HEK293T (cell line): ENCODE data around the gene PDZD7.

ENCODE experiments used
- ARNT ChIP-seq: fragments of 450-650 bp; IDR thresholded peaks from 2 replicates; pipeline ENCODE4 v1.6.1; 2017; ENCODE audit warnings: mild to moderate bottlenecking
- BHLHE40 ChIP-seq: fragments of 450-650 bp; IDR thresholded peaks from 2 replicates; pipeline ENCODE4 v1.6.1; 2016; ENCODE audit warnings: mild to moderate bottlenecking, moderate library complexity, borderline replicate concordance
- FOXA1 ChIP-seq: fragments of 450-650 bp; IDR thresholded peaks from 2 replicates; pipeline ENCODE4 v1.6.1; 2016; ENCODE audit warnings: mild to moderate bottlenecking
- FOXK2 ChIP-seq: fragments of 450-650 bp; IDR thresholded peaks from 2 replicates; pipeline ENCODE4 v1.6.1; 2016; ENCODE audit warnings: mild to moderate bottlenecking
- FOXM1 ChIP-seq: fragments of 450-650 bp; IDR thresholded peaks from 2 replicates; pipeline ENCODE4 v1.6.1; 2017; ENCODE audit warnings: mild to moderate bottlenecking, borderline replicate concordance
- HDGF ChIP-seq: fragments of 450-650 bp; IDR thresholded peaks from 2 replicates; pipeline ENCODE4 v1.6.1; 2017; ENCODE audit warnings: antibody characterized with exemption, borderline replicate concordance
- LEF1 ChIP-seq: fragments of 450-650 bp; IDR thresholded peaks from 2 replicates; pipeline ENCODE4 v1.6.1; 2017; ENCODE audit warnings: mild to moderate bottlenecking, borderline replicate concordance
- NFRKB ChIP-seq: fragments of 450-650 bp; IDR thresholded peaks from 2 replicates; pipeline ENCODE4 v1.6.1; 2016; ENCODE audit warnings: mild to moderate bottlenecking, moderate library complexity
- SP1 ChIP-seq: fragments of 450-650 bp; IDR thresholded peaks from 2 replicates; pipeline ENCODE4 v1.6.1; 2017
- SUZ12 ChIP-seq: fragments of 450-650 bp; IDR thresholded peaks from 2 replicates; pipeline ENCODE4 v1.6.1; 2016; ENCODE audit warnings: mild to moderate bottlenecking
- TARDBP ChIP-seq: fragments of 450-650 bp; IDR thresholded peaks from 2 replicates; pipeline ENCODE4 v1.6.1; 2016
- ZNF384 ChIP-seq: fragments of 450-650 bp; IDR thresholded peaks from 2 replicates; pipeline ENCODE4 v1.6.1; 2016
- TF ChIP-seq, protein P1 (sequence below): fragments of 450-650 bp; IDR thresholded peaks from 2 replicates; pipeline ENCODE4 v1.6.1; 2016

DNA sequence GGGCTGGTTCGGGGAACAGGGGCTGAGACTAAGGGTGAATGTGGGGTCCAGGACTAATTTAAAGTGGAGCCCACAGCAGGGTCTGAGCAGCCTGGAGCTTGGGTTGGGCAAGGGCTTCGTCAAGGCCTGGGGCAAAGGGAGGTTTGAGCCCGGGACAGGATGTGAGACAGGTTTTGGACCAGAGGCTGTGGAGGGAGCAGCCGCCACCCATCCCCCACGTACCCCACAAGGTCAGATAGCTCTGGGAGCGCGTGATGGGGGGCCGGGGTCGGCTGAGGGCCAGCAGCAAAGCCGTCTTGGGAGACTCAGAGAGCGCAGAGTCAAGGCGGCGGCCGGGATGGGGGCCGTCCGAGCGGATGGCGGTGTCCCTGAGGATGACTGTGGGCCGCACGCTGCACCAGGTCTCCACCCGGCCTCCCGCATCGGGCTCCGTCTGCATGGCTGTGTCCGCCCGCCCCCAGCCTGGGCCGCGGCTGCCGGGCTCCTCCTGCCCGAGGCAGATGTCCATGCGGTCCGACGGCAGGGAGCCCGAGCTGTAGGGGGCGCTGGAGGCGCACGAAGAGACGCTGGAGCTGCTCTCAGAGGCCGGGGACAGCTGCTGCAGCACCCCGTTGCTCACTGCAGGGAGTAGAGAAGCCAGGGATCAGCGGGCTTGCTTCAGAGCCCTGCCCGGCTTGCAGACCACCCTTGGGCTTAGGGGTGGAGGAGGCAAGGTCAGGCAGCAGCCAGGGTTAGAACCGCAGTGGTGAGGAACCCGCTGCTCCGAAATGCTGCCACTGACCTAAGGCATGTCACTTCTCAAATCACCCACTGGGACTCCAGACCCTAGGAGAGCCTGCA, 12.1 kb downstream of the PDZD7 start:
- TF ChIP-seq NFRKB (no peak), FOXM1 (no peak), SUZ12 (no peak), FOXA1 (no peak), LEF1 (no peak), ARNT (no peak), HDGF (0 out of 2 replicates have a peak, but pooled peaks have one; percentile 31), SP1 (no peak), BHLHE40 (no peak), TARDBP (no peak), FOXK2 (no peak), ZNF384 (no peak)
- TF ChIP-seq, protein P1, sequence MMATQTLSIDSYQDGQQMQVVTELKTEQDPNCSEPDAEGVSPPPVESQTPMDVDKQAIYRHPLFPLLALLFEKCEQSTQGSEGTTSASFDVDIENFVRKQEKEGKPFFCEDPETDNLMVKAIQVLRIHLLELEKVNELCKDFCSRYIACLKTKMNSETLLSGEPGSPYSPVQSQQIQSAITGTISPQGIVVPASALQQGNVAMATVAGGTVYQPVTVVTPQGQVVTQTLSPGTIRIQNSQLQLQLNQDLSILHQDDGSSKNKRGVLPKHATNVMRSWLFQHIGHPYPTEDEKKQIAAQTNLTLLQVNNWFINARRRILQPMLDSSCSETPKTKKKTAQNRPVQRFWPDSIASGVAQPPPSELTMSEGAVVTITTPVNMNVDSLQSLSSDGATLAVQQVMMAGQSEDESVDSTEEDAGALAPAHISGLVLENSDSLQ, result no peak
